SH-SY5Y (cell line): ENCODE results near the gene PPP1R3E.

Experiments used
- GATA2 ChIP-seq: IDR thresholded peaks from 2 replicates; pipeline ENCODE4 v1.6.1; 2011; ENCODE audit warnings: mild to moderate bottlenecking, low read depth, low read length
- GATA3 ChIP-seq: IDR thresholded peaks from 2 replicates; pipeline ENCODE4 v1.6.1; 2011; ENCODE audit warnings: low read depth, mild to moderate bottlenecking, low read length, moderate library complexity

DNA sequence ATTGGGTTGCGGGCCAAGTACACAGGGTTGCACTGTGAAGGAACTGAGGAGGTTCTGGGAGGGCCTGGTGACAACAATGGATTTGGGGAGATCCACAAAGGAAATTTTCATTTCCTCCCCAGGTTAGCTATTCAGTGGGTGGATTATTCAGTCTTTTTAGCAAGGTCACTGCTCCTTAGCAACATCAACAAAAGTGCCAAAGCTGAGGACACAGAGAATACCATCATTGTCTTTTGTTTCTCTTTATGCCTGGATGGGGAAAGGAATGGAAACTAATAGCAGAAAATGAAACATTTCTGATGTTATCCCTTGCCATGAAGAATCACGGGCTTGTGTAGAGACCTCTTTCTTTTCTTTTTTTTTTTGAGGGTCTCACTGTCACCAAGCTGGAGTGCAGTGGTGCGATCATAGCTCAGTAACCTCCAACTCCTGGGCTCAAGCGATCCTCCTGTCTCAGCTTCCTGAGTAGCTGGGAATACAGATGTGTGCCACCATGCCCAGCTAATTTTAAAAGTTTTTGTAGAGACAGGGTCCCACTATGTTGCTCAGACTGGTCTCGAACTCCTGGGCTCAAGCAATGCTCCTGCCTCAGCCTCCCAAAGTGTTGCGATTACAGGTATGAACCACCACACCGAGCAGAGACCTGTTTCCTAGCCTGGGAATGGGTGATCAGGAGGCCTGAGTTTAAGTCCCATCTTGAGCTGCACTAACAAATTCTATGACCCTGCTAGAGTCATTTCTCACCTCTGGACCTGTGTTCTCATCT is 6.5 kb downstream of the PPP1R3E start:
- TF ChIP-seq GATA2 (no peak), GATA3 (no peak)
